Suprapubic skin (tissue), 4 donors: ENCODE data around the gene SLC6A20.

ENCODE experiments used
- CTCF ChIP-seq, 2 donors: fragments of 200-600 bp in 1 of 2; fragments of 450-650 bp in 1 of 2; sonication (generic) in 1 of 2; IDR thresholded peaks; one replicate each; pipeline ENCODE4 v1.5.1; 2016 to 2019; ENCODE audit warnings: antibody characterized with exemption in 2 of 2, mild to moderate bottlenecking in 1 of 2, moderate library complexity in 1 of 2
- EP300 ChIP-seq: sonication (generic); formaldehyde crosslinking; IDR thresholded peaks from one replicate; pipeline ENCODE4 v1.6.1; 2017; ENCODE audit warnings: antibody characterized with exemption
- POLR2A ChIP-seq, 2 donors: fragments of 450-650 bp; IDR thresholded peaks; one replicate each; pipeline ENCODE4 v1.6.1; 2017; ENCODE audit warnings: antibody characterized with exemption in 2 of 2, mild to moderate bottlenecking in 2 of 2, moderate library complexity in 2 of 2
- POLR2AphosphoS5 ChIP-seq, 3 donors: sonication (generic); formaldehyde crosslinking; IDR thresholded peaks; one replicate each; pipeline ENCODE4 v1.6.1; 2017; ENCODE audit warnings: antibody characterized with exemption in 3 of 3

GRCh38 chr3:45795509-45795881 is 841 bp downstream of the SLC6A20 start:
- TF ChIP-seq POLR2A (IDR thresholded peaks at IDR 0.05) (no peak), CTCF (IDR thresholded peaks at IDR 0.05) (no peak), EP300 (no peak), POLR2AphosphoS5 (IDR thresholded peaks at IDR 0.05) (no peak)
